Activated naive CD4-positive, alpha-beta T cell treated with anti-CD3 and anti-CD28 coated beads, Interleukin-2, amount 50 U/mL, for 72 hours (primary cell): Measurements from ENCODE around the gene SLF2. TPM values are rescaled to one million over a fixed set of nuclear protein-coding genes. Genes with fewer than 3 reads are reported as not detected.

Source experiments
- ATAC-seq, 2 donors: fragments of 150-1000 bp; cut with Tn5 transposase; 2 replicates each; pipeline ENCODE4 v1.10.0; 2021; ENCODE audit warnings: mild to moderate bottlenecking in 2 of 2, moderate library complexity in 2 of 2
- DNase-seq, 2 donors: peaks; one replicate each; pipeline ENCODE4 v3.0.0; 2021 to 2022; ENCODE audit warnings: low spot score in 2 of 2
- H3K27ac Mint-ChIP-seq, 2 donors: one replicate each; pipeline ENCODE4 v1.8.0; 2022; ENCODE audit warnings: mild to moderate bottlenecking in 2 of 2, mixed read lengths in 2 of 2
- H3K36me3 Mint-ChIP-seq, 2 donors: one replicate each; pipeline ENCODE4 v1.8.0; 2022; ENCODE audit warnings: mixed read lengths in 2 of 2
- H3K9me3 Mint-ChIP-seq, 2 donors: one replicate each; pipeline ENCODE4 v1.8.0; 2022; ENCODE audit warnings: mixed read lengths in 2 of 2
- total RNA-seq, 2 donors: library from RNA; stranded (reverse); gene quantifications; one replicate each; pipeline ENCODE4 v1.2.3, GENCODE V29; 2022

SLF2 gene
- total RNA-seq, 2 donors from 2014 or later = 34.8 to 67.1 TPM

DNA sequence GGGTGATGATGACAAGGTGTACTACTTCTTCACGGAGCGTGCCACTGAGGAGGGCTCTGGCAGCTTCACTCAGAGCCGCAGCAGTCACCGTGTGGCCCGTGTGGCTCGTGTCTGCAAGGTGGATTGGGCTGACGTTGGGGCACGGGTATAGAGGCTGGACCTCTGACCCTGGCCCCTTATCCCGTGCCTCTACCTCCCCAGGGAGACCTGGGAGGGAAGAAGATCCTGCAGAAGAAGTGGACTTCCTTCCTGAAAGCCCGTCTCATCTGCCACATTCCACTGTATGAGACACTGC lies 66.1 kb downstream of the SLF2 start:
- Mint-ChIP-seq H3K36me3 (no peaks in the 10 kb centered on the region), H3K9me3 (no peaks in the 10 kb centered on the region), H3K27ac (peak overlapping the region in 1 of 2 donors; percentile 81)
- ATAC-seq = no peak
- no peak for DNase-seq

DNA sequence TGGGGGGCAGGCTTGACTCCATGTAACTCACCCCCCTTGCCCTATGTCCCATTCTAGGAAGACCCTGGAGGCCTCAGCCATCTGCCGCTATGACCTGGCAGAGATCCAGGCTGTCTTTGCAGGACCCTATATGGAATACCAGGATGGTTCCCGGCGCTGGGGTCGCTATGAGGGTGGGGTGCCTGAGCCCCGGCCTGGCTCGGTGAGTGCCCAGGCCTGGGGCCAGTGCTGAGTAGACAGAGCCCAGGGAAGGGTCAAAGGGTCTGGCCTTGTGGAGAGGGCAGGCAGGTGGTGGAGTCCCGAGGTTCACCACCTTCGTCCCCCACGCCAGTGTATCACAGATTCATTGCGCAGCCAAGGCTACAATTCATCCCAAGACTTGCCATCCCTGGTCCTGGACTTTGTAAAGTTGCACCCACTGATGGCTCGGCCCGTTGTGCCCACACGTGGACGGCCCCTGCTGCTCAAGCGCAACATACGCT lies 67.1 kb downstream of the SLF2 start:
- Mint-ChIP-seq H3K9me3 (no peaks in the 10 kb centered on the region), H3K27ac (no peak overlapping the region), H3K36me3 (no peaks in the 10 kb centered on the region)
- no peak for DNase-seq
- no peak for ATAC-seq

DNA sequence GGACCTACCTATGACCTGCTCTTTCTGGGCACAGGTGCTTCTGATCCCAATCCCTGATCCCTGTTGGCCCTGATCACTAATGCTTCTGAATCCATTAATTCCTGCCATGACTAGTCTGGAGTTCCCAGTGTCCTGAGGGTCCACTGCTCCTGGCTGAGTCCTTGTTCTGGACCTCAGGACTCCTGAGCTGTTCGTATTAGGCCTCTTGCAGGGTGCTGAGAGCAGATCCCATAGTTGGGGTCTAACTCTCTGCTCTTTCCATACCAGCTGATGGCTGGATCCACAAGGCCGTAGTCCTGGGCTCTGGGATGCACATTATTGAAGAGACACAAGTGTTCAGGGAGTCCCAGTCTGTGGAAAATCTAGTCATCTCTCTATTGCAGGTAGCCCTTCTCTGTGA lies 67.5 kb downstream of the SLF2 start:
- Mint-ChIP-seq H3K27ac (no peak overlapping the region), H3K9me3 (no peaks in the 10 kb centered on the region), H3K36me3 (no peaks in the 10 kb centered on the region)
- no peak for ATAC-seq
- peak in 1 of 2 donors; percentile 21 for DNase-seq

DNA sequence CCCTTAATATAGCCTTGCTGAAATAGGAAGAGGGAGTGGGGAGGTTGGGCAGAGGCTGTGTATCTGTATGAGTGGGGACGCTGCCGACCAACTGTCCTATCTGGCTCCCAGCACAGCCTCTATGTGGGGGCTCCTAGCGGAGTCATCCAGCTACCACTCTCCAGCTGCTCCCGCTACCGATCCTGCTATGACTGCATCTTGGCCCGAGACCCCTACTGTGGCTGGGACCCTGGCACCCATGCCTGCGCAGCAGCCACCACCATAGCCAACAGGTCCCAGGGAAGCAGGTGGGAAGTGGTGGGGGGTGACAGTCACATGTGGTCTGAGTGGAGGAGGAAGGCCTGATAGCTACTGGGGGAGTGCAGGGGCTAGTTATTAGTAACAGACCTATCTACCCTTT lies 67.9 kb downstream of the SLF2 start:
- Mint-ChIP-seq H3K9me3 (no peaks in the 10 kb centered on the region), H3K36me3 (no peaks in the 10 kb centered on the region), H3K27ac (no peak overlapping the region)
- DNase-seq = no peak
- ATAC-seq = no peak

DNA sequence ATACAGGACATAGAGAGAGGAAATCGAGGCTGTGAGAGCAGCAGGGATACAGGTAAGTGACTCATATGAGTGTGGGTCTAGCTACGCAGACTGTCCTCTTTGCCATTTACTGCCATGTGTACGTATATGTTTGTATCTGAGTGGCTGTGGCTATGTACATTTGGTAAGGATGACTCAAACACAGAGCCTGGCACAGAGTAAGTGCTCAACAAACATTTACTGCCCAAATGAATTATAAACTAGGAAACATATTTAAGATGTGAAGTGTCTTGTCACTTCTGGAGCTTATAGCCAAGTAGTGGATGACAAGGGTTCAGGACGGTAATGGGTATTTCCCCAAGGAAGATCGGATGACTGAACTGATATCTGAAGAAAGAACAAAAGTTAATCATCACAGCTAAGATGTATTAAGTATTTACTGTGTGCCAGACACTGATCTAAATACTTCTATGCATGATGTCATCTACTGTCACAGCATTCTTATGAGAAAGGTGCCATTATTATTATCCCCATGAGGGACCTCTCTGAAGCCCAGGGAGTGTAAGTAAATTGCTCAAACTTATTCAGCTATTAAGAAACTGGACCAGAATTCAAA lies 68.5 kb downstream of the SLF2 start:
- DNase-seq (peak in 1 of 2 donors; percentile 16), ATAC-seq (no peak)
- H3K27ac Mint-ChIP-seq = no peak overlapping the region
- no peaks in the 10 kb centered on the region for H3K36me3 Mint-ChIP-seq
- no peaks in the 10 kb centered on the region for H3K9me3 Mint-ChIP-seq

DNA sequence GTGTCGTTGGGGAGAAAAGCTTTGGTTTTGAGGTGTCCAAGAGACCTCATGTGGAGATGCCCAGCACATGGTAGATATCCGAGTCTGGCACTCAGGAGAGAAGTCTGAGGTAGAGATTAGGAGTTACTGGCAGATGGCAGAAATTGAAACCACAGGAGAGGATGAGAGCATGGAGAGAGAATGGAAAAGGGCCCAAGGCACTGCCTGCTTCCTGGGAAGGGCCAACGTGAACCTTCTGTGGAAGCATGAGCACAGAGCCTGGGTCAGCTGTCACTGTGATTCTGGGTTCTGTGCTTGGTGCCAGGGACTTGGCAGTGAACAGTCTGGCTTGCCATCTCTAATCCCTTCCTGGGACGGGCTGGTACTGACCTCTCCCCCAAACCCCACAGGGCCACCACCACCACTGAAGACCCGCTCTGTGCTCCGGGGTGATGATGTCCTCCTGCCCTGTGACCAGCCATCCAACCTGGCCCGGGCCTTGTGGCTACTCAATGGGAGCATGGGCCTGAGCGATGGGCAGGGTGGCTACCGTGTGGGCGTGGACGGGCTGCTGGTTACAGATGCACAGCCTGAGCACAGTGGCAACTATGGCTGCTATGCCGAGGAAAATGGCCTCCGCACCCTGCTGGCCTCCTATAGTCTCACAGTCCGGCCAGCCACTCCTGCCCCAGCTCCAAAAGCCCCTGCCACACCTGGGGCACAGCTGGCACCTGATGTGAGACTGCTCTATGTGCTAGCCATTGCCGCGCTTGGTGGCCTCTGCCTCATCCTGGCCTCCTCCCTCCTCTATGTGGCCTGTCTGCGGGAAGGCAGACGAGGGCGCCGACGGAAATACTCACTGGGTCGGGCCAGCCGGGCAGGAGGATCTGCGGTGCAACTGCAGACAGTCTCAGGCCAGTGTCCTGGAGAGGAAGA lies 70.4 kb downstream of the SLF2 start:
- ATAC-seq = no peak
- Mint-ChIP-seq H3K36me3 (peaks cover 10 to 12% of the 10 kb centered on the region in 2 donors), H3K27ac (peak overlapping the region in 1 of 2 donors; percentile 46), H3K9me3 (no peaks in the 10 kb centered on the region)
- peak in 1 of 2 donors; percentile 49 for DNase-seq

DNA sequence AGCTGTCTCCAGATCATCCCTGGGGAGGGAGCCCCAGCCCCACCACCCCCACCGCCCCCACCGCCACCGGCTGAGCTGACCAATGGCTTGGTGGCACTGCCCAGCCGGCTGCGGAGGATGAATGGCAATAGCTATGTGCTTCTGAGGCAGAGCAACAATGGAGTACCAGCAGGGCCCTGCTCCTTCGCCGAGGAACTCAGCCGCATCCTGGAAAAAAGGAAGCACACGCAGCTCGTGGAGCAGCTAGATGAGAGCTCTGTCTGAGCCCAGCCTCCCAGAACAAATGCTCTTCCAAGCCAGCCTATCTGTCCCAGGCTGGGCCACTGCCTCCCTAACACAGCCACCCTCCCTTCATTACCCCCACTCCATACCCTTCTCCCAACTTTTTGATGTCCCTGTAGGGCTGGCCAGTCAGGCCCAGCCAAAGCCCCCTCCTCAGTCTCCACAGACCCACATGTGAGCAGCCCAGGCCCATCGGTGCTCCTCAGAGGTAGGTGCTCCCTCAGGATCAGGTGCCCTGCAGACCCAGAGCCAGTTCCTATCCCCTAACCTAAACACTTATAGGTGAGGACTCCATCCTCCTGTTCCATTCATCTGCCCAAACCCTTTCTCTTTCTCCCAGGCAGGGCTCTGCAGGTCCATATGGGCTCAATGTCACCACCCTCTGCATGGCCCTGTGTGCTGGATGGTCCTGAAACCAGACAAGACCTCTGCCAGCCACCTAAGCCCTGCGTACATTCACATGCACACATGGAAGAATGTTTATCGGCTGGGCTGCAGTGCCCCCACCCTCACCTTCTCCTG lies 71.3 kb downstream of the SLF2 start:
- ATAC-seq (no peak), DNase-seq (peak in 1 of 2 donors; percentile 46)
- Mint-ChIP-seq H3K9me3 (no peaks in the 10 kb centered on the region), H3K36me3 (peaks cover 10 to 12% of the 10 kb centered on the region in 2 donors), H3K27ac (no peak overlapping the region)

DNA sequence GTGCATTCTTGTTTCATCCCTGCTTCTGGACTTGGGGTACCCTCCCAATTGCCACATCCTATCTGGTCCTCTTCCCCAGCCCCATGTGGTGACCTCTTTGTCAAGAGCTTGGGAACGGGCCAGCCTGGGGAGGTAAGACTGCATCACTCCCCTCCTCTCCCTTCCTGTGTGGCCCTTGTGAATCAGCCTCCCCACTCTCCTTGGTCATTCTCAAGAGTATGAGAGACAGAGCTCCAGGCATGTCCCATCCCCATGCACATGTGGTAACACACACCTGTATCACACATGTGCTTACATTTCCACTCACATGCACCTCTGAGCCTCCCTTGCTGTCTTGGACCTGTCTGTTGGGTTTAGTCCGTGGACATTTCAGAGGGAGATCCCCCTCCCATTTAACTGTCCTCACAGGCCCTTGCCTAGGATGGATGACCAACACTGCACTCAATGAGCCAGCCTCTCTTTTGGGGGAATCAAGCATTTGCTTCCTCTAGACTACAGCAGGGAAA lies 72.0 kb downstream of the SLF2 start:
- H3K27ac Mint-ChIP-seq = no peak overlapping the region
- H3K9me3 Mint-ChIP-seq = no peaks in the 10 kb centered on the region
- H3K36me3 Mint-ChIP-seq = peaks cover 10 to 12% of the 10 kb centered on the region in 2 donors
- DNase-seq = peak in 1 of 2 donors; percentile 31
- ATAC-seq = no peak

DNA sequence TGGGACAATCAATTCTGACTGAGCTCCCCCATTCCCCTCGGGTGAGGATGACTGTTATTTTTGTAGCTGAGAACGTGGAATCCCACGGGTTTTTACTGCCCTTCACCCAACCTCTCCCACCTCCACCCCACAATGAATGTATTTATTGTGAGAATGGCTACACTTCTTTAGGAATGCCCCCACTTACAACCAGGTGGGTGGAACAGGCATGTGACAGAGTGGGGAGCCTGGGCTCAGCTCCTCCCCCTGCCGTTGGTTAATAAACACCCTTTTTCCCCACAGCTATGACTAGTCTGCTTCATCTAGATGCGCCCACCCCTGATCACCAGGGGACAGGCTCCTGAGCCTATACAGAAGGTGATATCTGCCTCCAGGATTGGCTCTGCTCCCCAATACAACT lies 72.6 kb downstream of the SLF2 start:
- no peak for ATAC-seq
- Mint-ChIP-seq H3K36me3 (peaks cover 12 to 13% of the 10 kb centered on the region in 2 donors), H3K27ac (peak overlapping the region in 1 of 2 donors; percentile 56), H3K9me3 (no peaks in the 10 kb centered on the region)
- DNase-seq = no peak

DNA sequence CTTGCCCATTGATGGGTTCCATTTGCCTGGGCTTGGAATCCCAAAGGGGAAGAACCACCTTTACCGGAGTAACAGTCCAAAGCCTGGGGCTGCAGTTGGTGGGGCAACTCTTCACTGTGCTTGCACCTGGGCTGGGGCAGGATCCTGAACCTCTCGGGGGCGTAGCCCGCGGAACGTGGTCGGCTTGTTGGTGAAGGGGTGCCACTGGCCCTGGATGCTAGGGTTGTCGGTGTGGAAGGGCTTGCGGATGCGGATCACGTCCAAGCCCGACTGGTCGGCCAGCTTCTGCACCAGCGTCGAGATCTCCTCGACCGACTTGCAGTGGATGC lies 73.8 kb downstream of the SLF2 start:
- Mint-ChIP-seq H3K36me3 (peaks cover 21 to 25% of the 10 kb centered on the region in 2 donors), H3K27ac (peak overlapping the region; percentile 87 to 96), H3K9me3 (no peaks in the 10 kb centered on the region)
- DNase-seq (no peak), ATAC-seq (no peak)

DNA sequence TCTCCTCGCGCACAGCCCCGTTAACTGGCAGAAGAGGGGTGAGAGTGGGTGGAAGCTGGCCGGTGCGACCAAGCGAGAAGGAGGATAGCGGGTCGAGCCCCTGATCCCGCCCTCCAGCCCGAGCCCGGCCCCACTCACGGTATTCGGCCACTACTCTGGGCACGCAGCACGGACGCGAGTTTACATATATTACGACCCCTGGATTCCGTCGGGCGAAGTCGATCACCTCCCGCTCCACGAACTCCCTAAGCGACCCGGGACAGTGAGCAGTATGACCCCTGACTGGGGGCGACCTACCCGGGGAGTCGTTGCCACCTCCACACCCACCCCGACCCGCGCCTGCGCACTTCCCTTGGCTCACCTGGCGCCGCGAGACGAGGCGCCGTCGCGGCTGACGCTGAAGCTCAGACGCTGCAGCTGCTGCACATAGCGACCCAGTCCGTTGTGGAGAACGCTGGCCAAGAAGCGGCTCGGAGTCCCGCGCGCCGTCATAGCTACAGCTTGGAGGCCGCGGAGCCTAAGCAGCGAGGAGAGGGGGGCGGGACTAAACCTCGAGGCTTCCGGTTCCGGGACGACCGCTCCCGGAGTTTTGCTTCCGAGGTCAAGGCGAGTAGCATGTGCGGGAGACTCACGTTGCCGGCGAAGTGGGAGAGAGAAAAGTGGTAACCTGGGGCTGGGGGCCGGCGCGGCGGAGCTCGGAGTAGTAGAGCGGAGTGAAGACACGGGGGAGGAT lies 74.4 kb downstream of the SLF2 start, which contains the start of the genes MRPL43 and TWNK:
MRPL43 (minus strand) TSS at position 546 of the 733 bp plus-strand sequence; CDS start at position 492, 54 bp downstream.
TWNK (plus strand) TSS at position 592 of the 733 bp plus-strand sequence. CDS start 668 bp downstream, outside the sequence.
- Mint-ChIP-seq H3K36me3 (peaks cover 21 to 25% of the 10 kb centered on the region in 2 donors), H3K9me3 (no peaks in the 10 kb centered on the region), H3K27ac (peak within 1 kb of the TSS; percentile 87 to 96)
- DNase-seq = peak; percentile 86
- ATAC-seq = peak; percentile 96 to 99

DNA sequence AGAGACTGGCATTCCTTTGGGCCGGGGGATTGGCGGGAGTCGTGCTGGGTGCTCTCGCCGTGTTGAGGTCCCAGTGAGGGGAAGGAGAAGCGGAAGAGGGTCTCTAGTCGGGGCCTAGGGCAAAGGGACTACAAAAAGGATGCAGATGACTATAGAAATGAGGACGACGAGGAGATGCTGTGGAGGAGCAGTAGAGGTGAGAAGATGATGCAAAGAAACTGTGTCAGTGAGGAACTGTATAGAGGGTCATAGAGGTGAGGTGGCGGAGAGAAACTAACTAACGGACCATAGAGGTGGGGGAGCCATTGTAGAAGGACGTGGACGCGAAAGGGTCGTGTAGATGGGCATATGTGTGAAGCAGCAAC lies 74.9 kb downstream of the SLF2 start:
- ATAC-seq = peak in 1 of 2 donors; percentile 2
- H3K36me3 Mint-ChIP-seq = peaks cover 21 to 25% of the 10 kb centered on the region in 2 donors
- no peaks in the 10 kb centered on the region for H3K9me3 Mint-ChIP-seq
- peak overlapping the region; percentile 87 to 96 for H3K27ac Mint-ChIP-seq
- no peak for DNase-seq

DNA sequence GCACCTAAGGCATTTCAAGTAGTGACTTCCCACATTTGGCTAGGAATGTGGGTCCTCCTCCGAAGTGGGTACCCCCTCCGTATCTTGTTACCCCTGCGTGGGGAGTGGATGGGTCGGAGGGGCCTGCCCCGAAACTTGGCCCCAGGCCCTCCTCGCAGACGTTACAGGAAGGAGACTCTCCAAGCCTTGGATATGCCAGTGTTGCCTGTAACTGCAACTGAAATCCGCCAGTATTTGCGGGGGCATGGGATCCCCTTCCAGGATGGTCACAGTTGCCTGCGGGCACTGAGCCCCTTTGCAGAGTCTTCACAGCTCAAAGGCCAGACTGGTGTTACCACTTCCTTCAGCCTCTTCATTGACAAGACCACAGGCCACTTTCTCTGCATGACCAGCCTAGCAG lies 75.4 kb downstream of the SLF2 start:
- DNase-seq (no peak), ATAC-seq (no peak)
- peak overlapping the region in 1 of 2 donors; percentile 87 for H3K27ac Mint-ChIP-seq
- peaks cover 21 to 25% of the 10 kb centered on the region in 2 donors for H3K36me3 Mint-ChIP-seq
- H3K9me3 Mint-ChIP-seq = no peaks in the 10 kb centered on the region

DNA sequence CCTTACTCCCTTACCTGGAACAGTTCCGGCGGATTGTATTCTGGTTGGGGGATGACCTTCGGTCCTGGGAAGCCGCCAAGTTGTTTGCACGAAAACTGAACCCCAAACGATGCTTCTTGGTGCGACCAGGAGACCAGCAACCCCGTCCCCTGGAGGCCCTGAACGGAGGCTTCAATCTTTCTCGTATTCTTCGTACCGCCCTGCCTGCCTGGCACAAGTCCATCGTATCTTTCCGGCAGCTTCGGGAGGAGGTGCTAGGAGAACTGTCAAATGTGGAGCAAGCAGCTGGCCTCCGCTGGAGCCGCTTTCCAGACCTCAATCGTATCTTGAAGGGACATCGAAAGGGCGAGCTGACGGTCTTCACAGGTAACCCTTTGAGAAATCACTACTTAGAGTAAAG lies 76.3 kb downstream of the SLF2 start:
- no peak for DNase-seq
- H3K36me3 Mint-ChIP-seq = peaks cover 21 to 25% of the 10 kb centered on the region in 2 donors
- ATAC-seq = no peak

DNA sequence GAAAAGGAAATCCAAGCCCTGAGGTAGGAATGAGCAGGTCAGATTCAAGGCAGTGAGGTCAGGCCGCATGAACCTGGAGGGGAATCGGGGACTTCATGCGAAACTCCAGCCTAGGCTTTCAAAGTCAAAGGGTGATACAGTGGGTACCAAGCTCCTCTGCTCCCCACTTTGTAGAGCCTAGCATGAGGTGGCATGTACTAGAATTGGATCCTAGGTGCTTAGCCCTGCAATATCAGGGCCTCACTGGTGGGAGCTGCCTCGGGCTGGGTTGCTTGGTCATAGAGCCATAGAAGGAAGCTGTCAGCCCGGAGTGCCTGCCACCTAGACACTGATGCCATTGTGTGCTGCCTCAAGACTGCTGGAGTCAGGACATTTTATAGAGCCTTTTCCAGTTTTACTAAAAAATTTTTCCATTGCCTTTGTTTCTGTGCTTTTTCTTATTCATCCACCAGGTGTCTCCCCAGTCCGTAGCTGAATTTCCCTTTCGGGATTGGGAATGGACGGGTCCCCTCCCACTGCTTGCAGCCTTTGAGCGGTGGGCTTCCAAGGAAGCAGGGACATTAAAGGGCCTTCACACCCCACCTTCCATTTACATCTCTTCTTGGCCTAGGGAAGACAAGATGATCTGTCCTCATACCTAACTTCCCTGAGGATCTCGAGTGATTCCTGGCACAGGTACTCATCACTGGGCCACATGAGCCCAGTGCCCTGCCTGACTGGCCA lies 81.4 kb downstream of the SLF2 start:
- H3K27ac Mint-ChIP-seq = peak overlapping the region; percentile 42 to 80
- no peak for DNase-seq
- no peaks in the 10 kb centered on the region for H3K9me3 Mint-ChIP-seq
- ATAC-seq = no peak
- H3K36me3 Mint-ChIP-seq = peaks cover 10 to 20% of the 10 kb centered on the region in 2 donors

More for the DNA sequence above, 76.3 kb downstream of the SLF2 start:
- Mint-ChIP-seq H3K27ac (no peak overlapping the region), H3K9me3 (no peaks in the 10 kb centered on the region)
